Activated T-helper 1 cell treated with anti-CD3 and anti-CD28 coated beads, Interleukin-12 subunit alpha, Interleukin-12 subunit beta, Interleukin-2, Interleukin-4 antibody, amounts not matched to agents 30 ng/mL and 10 ng/mL and 1 ng/mL, durations not matched to agents 14 hours and 24 hours and 36 hours (primary cell): ENCODE measurements around the gene TRMT1. TPM values are rescaled to one million over a fixed set of nuclear protein-coding genes. Genes with fewer than 3 reads are reported as not detected.

ENCODE experiments used
- DNase-seq: peaks from one replicate; pipeline ENCODE4 v3.0.0; 2021; ENCODE audit warnings: low spot score
- H3K27ac Mint-ChIP-seq: one replicate; pipeline ENCODE4 v1.8.0; 2021; ENCODE audit warnings: mild to moderate bottlenecking, mixed read lengths
- H3K27me3 Mint-ChIP-seq: one replicate; pipeline ENCODE4 v1.8.0; 2022; ENCODE audit warnings: mild to moderate bottlenecking, moderate library complexity, mixed read lengths; ENCODE audit not compliant: insufficient read depth
- H3K36me3 Mint-ChIP-seq: one replicate; pipeline ENCODE4 v1.8.0; 2021; ENCODE audit warnings: low read depth, mixed read lengths
- H3K4me1 Mint-ChIP-seq: one replicate; pipeline ENCODE4 v1.8.0; 2021; ENCODE audit warnings: low read depth, mixed read lengths
- H3K4me3 Mint-ChIP-seq: one replicate; pipeline ENCODE4 v1.8.0; 2021; ENCODE audit warnings: mild to moderate bottlenecking, moderate library complexity, mixed read lengths
- H3K9me3 Mint-ChIP-seq: one replicate; pipeline ENCODE4 v1.8.0; 2021; ENCODE audit warnings: mixed read lengths
- intact Hi-C: fragments of 100-400 bp; cut with micrococcal nuclease; formaldehyde crosslinking; loops from one replicate; pipeline ENCODE4 v1.15.1; 2024
- total RNA-seq: library from RNA; stranded (reverse); gene quantifications from 2 replicates; pipeline ENCODE4 v1.2.3, GENCODE V29; 2022

Gene TRMT1
- total RNA-seq, 1 donor from 2014 or later: 154 TPM

DNA sequence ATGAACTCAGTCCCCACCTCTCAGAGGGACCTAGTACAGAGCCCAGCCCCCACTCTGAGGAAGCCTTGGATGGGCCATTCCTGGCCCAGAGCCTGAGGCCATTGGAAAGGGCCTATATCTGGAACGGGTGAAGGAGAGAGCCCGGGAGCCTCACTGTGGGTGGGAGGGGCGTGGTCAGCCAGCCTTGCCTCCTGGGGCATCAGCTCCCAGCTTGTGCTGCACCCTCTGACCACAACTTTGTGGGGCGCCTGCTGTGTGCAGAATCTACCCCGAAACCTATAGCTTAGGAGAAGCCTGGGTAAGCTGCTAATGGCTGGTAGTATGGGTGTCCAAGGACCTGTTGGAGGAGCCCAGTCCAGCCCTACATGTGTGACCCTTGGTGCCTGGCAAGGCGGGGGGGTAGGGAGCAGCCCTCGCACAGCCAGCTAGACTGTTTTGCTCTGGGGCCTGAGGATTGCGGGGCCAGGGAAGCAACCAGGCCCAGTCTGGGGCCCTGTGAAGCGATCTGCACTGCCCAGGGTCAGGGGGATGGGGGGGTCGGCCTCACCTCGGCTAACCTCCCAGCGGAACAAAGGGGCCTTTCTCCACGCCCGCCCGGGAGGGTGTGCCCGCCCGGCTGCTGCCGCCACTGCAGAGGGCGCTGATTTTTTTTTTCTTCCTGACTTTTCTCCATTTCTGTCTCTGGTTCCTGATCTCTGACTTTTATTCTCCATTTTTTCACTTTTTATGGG, 56.1 kb downstream of the TRMT1 start:
- Mint-ChIP-seq H3K27me3 (peaks cover 27% of the 10 kb centered on the region), H3K4me3 (no peak overlapping the region)
- intact Hi-C loops: loop anchor here (2.0 kb wide), 1 partner anchor 28 kb away; no protein-coding TSS in a partner anchor

DNA sequence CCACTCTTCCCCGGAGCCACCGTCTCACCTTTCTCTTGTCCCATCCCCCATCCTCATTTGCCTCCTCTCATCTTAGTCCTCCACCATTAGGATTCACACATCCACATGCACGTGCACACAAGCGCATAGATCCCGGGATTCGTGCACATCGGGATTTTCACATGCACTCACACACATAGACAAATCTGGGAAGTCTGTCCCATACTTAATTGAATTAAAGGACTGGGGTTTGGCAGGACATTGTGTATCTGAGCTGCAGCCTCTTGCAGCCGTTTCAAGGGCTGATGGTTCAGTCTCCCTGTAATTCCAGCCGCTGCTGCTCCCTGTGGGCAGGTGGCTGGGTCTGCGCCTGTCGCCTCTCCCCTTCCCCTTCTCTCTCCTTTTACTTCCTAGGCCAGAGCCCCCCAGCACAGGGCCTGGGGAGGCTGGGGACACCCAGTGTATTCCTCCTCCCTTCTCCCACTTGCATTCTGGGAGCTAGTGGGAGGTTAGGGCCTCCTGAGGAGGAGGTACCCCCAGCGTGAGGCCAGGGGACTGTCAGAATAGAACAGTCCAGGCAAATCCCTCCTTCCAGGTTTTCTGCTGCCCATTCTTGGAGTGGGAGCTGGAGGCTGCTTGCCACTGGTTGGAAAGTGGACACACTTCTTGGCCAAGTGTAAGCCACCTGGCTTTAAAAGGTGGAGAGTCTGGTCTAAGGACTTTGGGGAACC, 57.4 kb downstream of the TRMT1 start:
- intact Hi-C loops: no loop called here
- no peak overlapping the region for H3K27ac Mint-ChIP-seq
- H3K36me3 Mint-ChIP-seq: no peaks in the 10 kb centered on the region
- peaks cover 26% of the 10 kb centered on the region for H3K27me3 Mint-ChIP-seq
- no peak for DNase-seq
- H3K9me3 Mint-ChIP-seq: no peaks in the 10 kb centered on the region
- peaks cover 6% of the 10 kb centered on the region for H3K4me1 Mint-ChIP-seq
- no peak overlapping the region for H3K4me3 Mint-ChIP-seq

More for the DNA sequence above, 56.1 kb downstream of the TRMT1 start:
- H3K36me3 Mint-ChIP-seq: no peaks in the 10 kb centered on the region
- H3K27ac Mint-ChIP-seq: no peak overlapping the region
- no peak for DNase-seq
- no peaks in the 10 kb centered on the region for H3K9me3 Mint-ChIP-seq
- peaks cover 6% of the 10 kb centered on the region for H3K4me1 Mint-ChIP-seq

DNA sequence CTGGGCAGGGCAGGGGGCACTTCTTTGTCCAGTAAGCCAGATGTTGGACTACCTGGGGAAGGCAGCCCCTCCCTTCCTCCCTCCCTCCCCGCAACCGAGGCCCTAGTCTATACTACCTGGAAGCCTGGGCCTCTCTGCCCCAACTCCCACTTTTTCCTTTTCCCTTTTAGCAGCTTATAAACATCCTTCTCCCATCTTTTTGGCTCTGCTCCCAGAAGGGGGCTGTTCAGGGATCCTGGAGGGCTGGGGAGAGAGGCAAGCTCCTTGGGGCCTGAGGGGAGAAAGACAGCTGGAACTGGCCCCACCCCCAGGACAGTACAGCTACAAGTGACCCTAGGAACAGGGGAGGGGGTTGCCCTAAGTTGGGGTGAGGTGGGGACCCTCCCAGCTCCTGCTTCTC, 58.8 kb downstream of the TRMT1 start:
- Mint-ChIP-seq H3K4me3 (no peak overlapping the region), H3K4me1 (peaks cover 6% of the 10 kb centered on the region), H3K27me3 (peaks cover 17% of the 10 kb centered on the region), H3K36me3 (no peaks in the 10 kb centered on the region), H3K27ac (no peak overlapping the region), H3K9me3 (no peaks in the 10 kb centered on the region)
- intact Hi-C loops: no loop called here
- no peak for DNase-seq

DNA sequence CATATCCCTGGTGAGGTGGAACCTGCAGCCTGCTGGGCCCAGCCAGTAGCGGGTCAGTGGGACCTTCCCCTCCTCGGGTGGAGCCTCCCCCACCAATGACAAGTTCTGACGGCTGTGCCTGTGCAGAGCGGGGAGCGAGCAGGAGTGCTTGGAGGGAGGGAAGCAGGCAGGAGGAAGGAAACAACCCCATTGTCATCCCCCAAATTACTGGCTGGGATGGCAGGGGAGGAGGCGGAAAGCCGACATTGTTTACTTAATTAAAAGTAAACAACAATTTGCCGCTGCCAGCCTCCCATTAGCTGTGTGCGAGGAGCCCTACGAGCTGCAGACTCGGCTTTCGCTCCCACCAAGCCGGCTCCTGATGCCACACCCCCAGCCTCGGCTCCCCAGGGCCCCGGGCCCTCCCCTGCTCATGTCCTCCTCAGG, 59.4 kb downstream of the TRMT1 start:
- H3K36me3 Mint-ChIP-seq: no peaks in the 10 kb centered on the region
- peaks cover 21% of the 10 kb centered on the region for H3K27me3 Mint-ChIP-seq
- no peaks in the 10 kb centered on the region for H3K9me3 Mint-ChIP-seq
- peaks cover 6% of the 10 kb centered on the region for H3K4me1 Mint-ChIP-seq
- no peak overlapping the region for H3K4me3 Mint-ChIP-seq
- DNase-seq: no peak
- intact Hi-C loops: no loop called here
- no peak overlapping the region for H3K27ac Mint-ChIP-seq

DNA sequence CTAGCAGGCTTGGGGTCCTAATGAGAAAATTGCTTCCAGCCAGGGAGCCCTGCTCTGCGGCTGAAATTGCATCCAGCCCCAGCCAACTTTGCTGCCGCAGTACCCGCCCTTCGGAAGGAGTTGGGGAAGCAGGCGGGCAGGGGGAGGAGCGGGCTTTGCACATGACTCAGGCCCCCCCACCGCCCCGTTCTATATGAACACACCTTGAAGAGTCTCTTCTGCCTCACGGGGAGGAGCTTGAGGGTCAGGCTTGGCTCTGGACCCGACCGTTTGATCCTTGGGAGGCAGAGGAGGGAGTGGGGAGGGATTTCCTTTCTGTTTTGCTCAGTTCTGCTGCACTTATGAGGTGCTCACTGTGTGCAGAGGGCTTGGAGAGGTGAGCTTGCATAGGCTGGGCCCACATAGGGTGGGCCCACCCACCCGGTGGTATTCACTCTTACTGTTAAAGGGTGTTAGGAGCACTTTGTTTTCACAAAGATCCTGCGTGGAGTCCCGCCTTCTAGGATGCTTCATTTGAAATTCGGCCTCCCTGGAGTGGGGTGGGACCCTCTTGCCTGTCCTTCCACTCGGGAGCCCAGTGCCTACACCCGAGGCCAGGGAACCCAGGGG, 60.4 kb downstream of the TRMT1 start:
- Mint-ChIP-seq H3K4me3 (no peak overlapping the region), H3K9me3 (no peaks in the 10 kb centered on the region), H3K27me3 (peaks cover 20% of the 10 kb centered on the region), H3K4me1 (peaks cover 2% of the 10 kb centered on the region), H3K27ac (no peak overlapping the region), H3K36me3 (no peaks in the 10 kb centered on the region)
- DNase-seq: no peak
- intact Hi-C loops: no loop called here

DNA sequence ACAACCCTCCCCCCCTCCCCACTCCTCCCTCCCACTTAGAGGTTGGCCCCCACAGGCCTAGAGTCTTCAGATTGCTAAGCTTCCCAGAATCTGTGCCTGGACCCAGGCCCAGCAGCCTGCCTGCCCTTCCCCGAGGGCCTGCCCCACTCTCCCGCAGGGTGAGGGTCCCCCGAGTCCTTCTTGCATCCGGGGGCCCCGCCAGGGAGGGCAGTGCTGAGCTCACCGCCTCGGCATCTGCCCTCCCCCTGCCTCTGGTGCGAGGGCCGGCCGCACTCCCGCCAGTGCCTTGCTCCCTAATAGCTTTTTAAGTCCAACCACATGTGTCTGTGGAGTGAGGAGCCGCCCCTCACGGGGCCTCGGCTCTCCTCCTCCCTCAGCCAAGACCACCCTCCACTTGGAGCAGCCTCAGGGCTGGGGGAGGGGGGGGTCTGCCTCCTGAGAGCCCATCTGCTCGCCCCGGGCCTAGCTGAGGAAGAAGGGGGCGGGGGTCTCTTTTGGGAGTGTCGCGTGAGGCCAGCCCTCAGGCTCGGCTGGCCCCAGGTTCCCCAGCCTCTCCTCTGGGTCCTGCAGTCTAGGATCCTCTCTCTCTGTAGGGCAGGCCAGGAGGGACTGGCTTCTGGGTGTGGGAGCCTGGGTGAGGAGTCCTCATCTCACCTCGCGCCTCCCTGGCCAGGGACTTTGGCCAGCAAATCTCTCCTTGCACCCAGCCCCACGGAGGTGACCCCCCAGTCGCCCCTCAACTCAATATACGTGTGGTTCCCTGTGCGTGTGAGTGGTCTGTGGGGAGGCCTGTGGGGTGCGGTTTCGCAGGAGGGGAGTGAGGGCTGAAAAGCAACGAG, 61.1 kb downstream of the TRMT1 start:
- H3K4me1 Mint-ChIP-seq: no peaks in the 10 kb centered on the region
- H3K4me3 Mint-ChIP-seq: no peak overlapping the region
- H3K36me3 Mint-ChIP-seq: no peaks in the 10 kb centered on the region
- intact Hi-C loops: no loop called here
- no peak for DNase-seq
- no peak overlapping the region for H3K27ac Mint-ChIP-seq
- H3K27me3 Mint-ChIP-seq: peaks cover 21% of the 10 kb centered on the region
- no peaks in the 10 kb centered on the region for H3K9me3 Mint-ChIP-seq

Other genes starting within 250 kb of the TRMT1 start
- 22.9 and 23.7 TPM in 2 replicates for gene DNASE2, start 235.3 kb downstream of the TRMT1 start, total RNA-seq
- gene KLF1, start 229.5 kb downstream of the TRMT1 start, total RNA-seq: 0.80 and 1.3 TPM in 2 replicates
- gene GCDH, start 225.6 kb downstream of the TRMT1 start, total RNA-seq: 65.9 and 68.8 TPM in 2 replicates
- 1.9 and 4.1 TPM in 2 replicates for gene SYCE2, start 197.4 kb downstream of the TRMT1 start, total RNA-seq
- gene FARSA, start 183.0 kb downstream of the TRMT1 start, total RNA-seq: 217 and 220 TPM in 2 replicates
- gene CALR, start 178.1 kb downstream of the TRMT1 start, total RNA-seq: 913 and 933 TPM in 2 replicates
- gene RAD23A, start 170.9 kb downstream of the TRMT1 start, total RNA-seq: 197 and 202 TPM in 2 replicates
- 32.1 and 33.2 TPM in 2 replicates for gene GADD45GIP1, start 159.5 kb downstream of the TRMT1 start, total RNA-seq
- gene DAND5, start 147.2 kb downstream of the TRMT1 start, total RNA-seq: 0.10 TPM in 2 replicates
- gene NFIX, start 121.3 kb downstream of the TRMT1 start, total RNA-seq: 4.5 and 8.0 TPM in 2 replicates
- 2.4 and 2.5 TPM in 2 replicates for gene LYL1, start 13.9 kb downstream of the TRMT1 start, total RNA-seq
- gene NACC1, start 1.5 kb upstream of the TRMT1 start, total RNA-seq: 124 TPM in 2 replicates
- 73.8 and 78.1 TPM in 2 replicates for gene STX10, start 33.6 kb upstream of the TRMT1 start, total RNA-seq
- 173 and 175 TPM in 2 replicates for gene IER2, start 33.7 kb upstream of the TRMT1 start, total RNA-seq